Osteoblast (primary cell): ENCODE measurements around the gene POLR3GL. TPM values are rescaled to one million over a fixed set of nuclear protein-coding genes. Genes with fewer than 3 reads are reported as not detected.

ENCODE experiments used
- DNase-seq: peaks from one replicate; pipeline ENCODE4 v3.0.0; 2011; ENCODE audit warnings: low spot score, mixed read lengths; ENCODE audit not compliant: insufficient read length; ENCODE audit errors: missing footprints
- H2AFZ ChIP-seq: 2 replicates; pipeline ENCODE4 v1.6.0; 2011; ENCODE audit warnings: mild to moderate bottlenecking, low read length
- H3K27ac ChIP-seq: 2 replicates; pipeline ENCODE4 v1.5.1; 2011; ENCODE audit warnings: mild to moderate bottlenecking, low read depth, low read length, moderate library complexity
- H3K27me3 ChIP-seq: 2 replicates; pipeline ENCODE4 v1.6.0; 2012; ENCODE audit warnings: mild to moderate bottlenecking, control low read depth, inconsistent platforms, low read length, moderate library complexity; ENCODE audit not compliant: insufficient read depth
- H3K36me3 ChIP-seq: 2 replicates; pipeline ENCODE4 v1.5.1; 2011; ENCODE audit warnings: mild to moderate bottlenecking, low read length, control low read depth, moderate library complexity; ENCODE audit not compliant: insufficient read depth
- H3K4me1 ChIP-seq: 2 replicates; pipeline ENCODE4 v1.5.1; 2011; ENCODE audit warnings: mild to moderate bottlenecking, low read length, control low read depth, moderate library complexity; ENCODE audit not compliant: insufficient read depth
- H3K4me2 ChIP-seq: 2 replicates; pipeline ENCODE4 v1.6.0; 2011; ENCODE audit warnings: mild to moderate bottlenecking, low read length; ENCODE audit not compliant: insufficient read depth
- H3K4me3 ChIP-seq: fragments of 200-600 bp; sonication (generic); 3 replicates; pipeline ENCODE4 v1.5.1; 2012; ENCODE audit warnings: mild to moderate bottlenecking, low read length, inconsistent platforms; ENCODE audit not compliant: insufficient read depth
- H3K79me2 ChIP-seq: 2 replicates; pipeline ENCODE4 v1.6.0; 2012; ENCODE audit warnings: mild to moderate bottlenecking, low read length, control low read depth, inconsistent platforms; ENCODE audit not compliant: insufficient read depth
- H3K9me3 ChIP-seq: 2 replicates; pipeline ENCODE4 v1.5.1; 2011; ENCODE audit warnings: low read depth, low read length, control low read depth
- H4K20me1 ChIP-seq: 2 replicates; pipeline ENCODE4 v1.6.0; 2012; ENCODE audit warnings: mild to moderate bottlenecking, low read length, control low read depth; ENCODE audit not compliant: insufficient read depth
- total RNA-seq: library from RNA; depleted of rRNA; stranded (reverse); fragments of >200 nt; gene quantifications from 2 replicates; pipeline ENCODE4 v1.2.3, GENCODE V29; 2012
- TF ChIP-seq, protein P1 (sequence below): IDR thresholded peaks from 2 replicates; pipeline ENCODE4 v1.5.1; 2011; ENCODE audit warnings: mild to moderate bottlenecking, low read depth, low read length, moderate library complexity; ENCODE audit errors: extremely low read depth

POLR3GL gene
- total RNA-seq, 1 donor = 9.4 TPM

GRCh38 chr1:145935708-145936107 lies 28.8 kb upstream of the POLR3GL start:
- Histone ChIP-seq H3K4me2 (no peak overlapping the region), H3K79me2 (no peaks in the 10 kb centered on the region), H3K36me3 (peaks cover 35% of the 10 kb centered on the region), H3K27ac (no peak overlapping the region), H2AFZ (no peak overlapping the region), H3K27me3 (no peaks in the 10 kb centered on the region), H4K20me1 (no peaks in the 10 kb centered on the region), H3K9me3 (no peaks in the 10 kb centered on the region), H3K4me3 (no peak overlapping the region), H3K4me1 (peaks cover 4% of the 10 kb centered on the region)
- TF ChIP-seq, protein P1, sequence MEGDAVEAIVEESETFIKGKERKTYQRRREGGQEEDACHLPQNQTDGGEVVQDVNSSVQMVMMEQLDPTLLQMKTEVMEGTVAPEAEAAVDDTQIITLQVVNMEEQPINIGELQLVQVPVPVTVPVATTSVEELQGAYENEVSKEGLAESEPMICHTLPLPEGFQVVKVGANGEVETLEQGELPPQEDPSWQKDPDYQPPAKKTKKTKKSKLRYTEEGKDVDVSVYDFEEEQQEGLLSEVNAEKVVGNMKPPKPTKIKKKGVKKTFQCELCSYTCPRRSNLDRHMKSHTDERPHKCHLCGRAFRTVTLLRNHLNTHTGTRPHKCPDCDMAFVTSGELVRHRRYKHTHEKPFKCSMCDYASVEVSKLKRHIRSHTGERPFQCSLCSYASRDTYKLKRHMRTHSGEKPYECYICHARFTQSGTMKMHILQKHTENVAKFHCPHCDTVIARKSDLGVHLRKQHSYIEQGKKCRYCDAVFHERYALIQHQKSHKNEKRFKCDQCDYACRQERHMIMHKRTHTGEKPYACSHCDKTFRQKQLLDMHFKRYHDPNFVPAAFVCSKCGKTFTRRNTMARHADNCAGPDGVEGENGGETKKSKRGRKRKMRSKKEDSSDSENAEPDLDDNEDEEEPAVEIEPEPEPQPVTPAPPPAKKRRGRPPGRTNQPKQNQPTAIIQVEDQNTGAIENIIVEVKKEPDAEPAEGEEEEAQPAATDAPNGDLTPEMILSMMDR = no peak
- no peak for DNase-seq

DNA sequence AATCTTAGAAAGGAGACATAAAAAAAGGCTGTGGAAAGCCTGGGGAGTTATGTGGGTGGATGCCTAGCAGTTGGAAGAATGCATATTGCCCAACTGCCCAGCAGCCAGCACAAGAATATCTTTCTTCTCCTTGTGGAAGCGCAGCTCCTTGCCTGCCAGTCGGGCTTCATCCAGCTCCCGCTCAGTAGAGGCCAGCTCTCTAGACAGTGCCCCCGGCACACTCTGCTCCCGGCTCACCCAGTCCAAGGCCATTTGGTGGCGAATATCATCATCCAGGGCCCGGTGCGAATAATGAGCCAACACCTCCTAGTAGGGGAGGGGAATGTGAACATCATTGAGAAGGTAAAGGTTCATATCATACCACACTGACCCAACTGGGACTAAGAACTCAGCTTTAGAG lies 28.2 kb upstream of the POLR3GL start:
- Histone ChIP-seq H3K9me3 (no peaks in the 10 kb centered on the region), H3K4me1 (peaks cover 4% of the 10 kb centered on the region), H3K36me3 (peaks cover 38% of the 10 kb centered on the region), H2AFZ (no peak overlapping the region), H3K27ac (peak overlapping the region; percentile 26), H3K4me2 (no peak overlapping the region), H3K4me3 (no peak overlapping the region), H3K79me2 (no peaks in the 10 kb centered on the region), H3K27me3 (no peaks in the 10 kb centered on the region), H4K20me1 (no peaks in the 10 kb centered on the region)
- peak; percentile 34 for DNase-seq
- TF ChIP-seq, protein P1 = no peak

DNA sequence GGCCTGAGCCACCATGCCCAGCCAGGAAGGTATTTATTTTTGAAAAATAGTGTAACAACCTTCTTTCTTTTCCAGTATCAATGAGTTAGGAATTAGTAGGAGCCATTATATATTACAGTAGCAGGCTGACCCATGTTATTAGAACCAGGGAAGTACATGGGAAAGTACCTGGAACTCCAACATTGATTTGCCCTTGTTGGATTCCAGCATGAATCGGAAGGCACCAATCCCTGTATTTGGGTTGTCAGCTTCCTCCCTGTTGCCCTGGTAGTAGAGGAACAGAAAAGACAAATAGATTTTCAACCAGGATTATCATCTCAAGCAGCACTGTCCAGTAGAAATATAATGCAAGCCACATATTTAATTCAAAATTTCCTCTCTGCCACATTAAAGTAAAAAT lies 27.1 kb upstream of the POLR3GL start:
- H3K27ac ChIP-seq = no peak overlapping the region

GRCh38 chr1:145942405-145942804 lies 22.1 kb upstream of the POLR3GL start:
- H3K4me2 ChIP-seq = no peak overlapping the region
- H3K4me3 ChIP-seq = no peak overlapping the region
- peaks cover 34% of the 10 kb centered on the region for H3K36me3 ChIP-seq
- TF ChIP-seq, protein P1 = no peak
- no peak overlapping the region for H2AFZ ChIP-seq
- H3K79me2 ChIP-seq = peaks cover 20% of the 10 kb centered on the region
- DNase-seq = no peak
- H3K27me3 ChIP-seq = no peaks in the 10 kb centered on the region
- no peaks in the 10 kb centered on the region for H3K9me3 ChIP-seq
- no peaks in the 10 kb centered on the region for H4K20me1 ChIP-seq
- H3K4me1 ChIP-seq = no peaks in the 10 kb centered on the region
- no peak overlapping the region for H3K27ac ChIP-seq

More for the DNA sequence above, 27.1 kb upstream of the POLR3GL start:
- Histone ChIP-seq H2AFZ (no peak overlapping the region), H3K36me3 (peaks cover 43% of the 10 kb centered on the region), H3K9me3 (no peaks in the 10 kb centered on the region), H3K79me2 (no peaks in the 10 kb centered on the region), H3K4me3 (no peak overlapping the region), H4K20me1 (no peaks in the 10 kb centered on the region), H3K27me3 (no peaks in the 10 kb centered on the region), H3K4me1 (peaks cover 4% of the 10 kb centered on the region), H3K4me2 (no peak overlapping the region)
- no peak for DNase-seq
- TF ChIP-seq, protein P1 = no peak
